Neural cell (in vitro differentiated cells): ENCODE data around the gene GALNT16. TPM values are rescaled to one million over a fixed set of nuclear protein-coding genes. Genes with fewer than 3 reads are reported as not detected.

Source experiments
- H2AFZ ChIP-seq: fragments of 200-600, 300-800 bp; sonication (generic), shearing (Covaris generic); 2 replicates; pipeline ENCODE4 v1.6.0; 2014; ENCODE audit warnings: low read depth, mild to moderate bottlenecking, antibody characterized with exemption, low read length, moderate library complexity
- H3F3A ChIP-seq: fragments of 200-600 bp; shearing (Covaris generic); 2 replicates; pipeline ENCODE4 v1.6.1; 2016; ENCODE audit warnings: mild to moderate bottlenecking, moderate library complexity, mixed read lengths, antibody characterized with exemption, low read length; ENCODE audit not compliant: insufficient read depth, poor library complexity, severe bottlenecking
- H3K27ac ChIP-seq: fragments of 200-600, 300-800 bp; sonication (generic), shearing (Covaris generic); 2 replicates; pipeline ENCODE4 v1.5.1; 2014; ENCODE audit warnings: mild to moderate bottlenecking, low read length, moderate library complexity
- H3K27me3 ChIP-seq: fragments of 300-800, 200-600 bp; sonication (generic), shearing (Covaris generic); 2 replicates; pipeline ENCODE4 v1.6.0; 2014; ENCODE audit warnings: mild to moderate bottlenecking, low read depth, low read length, moderate library complexity; ENCODE audit not compliant: insufficient read depth
- H3K36me3 ChIP-seq: fragments of 300-800, 200-600 bp; sonication (generic), shearing (Covaris generic); 2 replicates; pipeline ENCODE4 v1.5.1; 2014; ENCODE audit warnings: mild to moderate bottlenecking, antibody characterized with exemption, low read length, moderate library complexity; ENCODE audit not compliant: insufficient read depth
- H3K4me2 ChIP-seq: fragments of 300-800, 200-600 bp; sonication (generic), shearing (Covaris generic); 2 replicates; pipeline ENCODE4 v1.6.0; 2014; ENCODE audit warnings: mild to moderate bottlenecking, low read length
- H3K4me3 ChIP-seq: fragments of 300-800, 200-600 bp; sonication (generic), shearing (Covaris generic); 2 replicates; pipeline ENCODE4 v1.5.1; 2014; ENCODE audit warnings: mild to moderate bottlenecking, low read length, moderate library complexity
- H3K79me2 ChIP-seq: fragments of 200-600 bp; shearing (Covaris generic); replicated peaks from 2 replicates; pipeline ENCODE4 v1.6.0; 2014; ENCODE audit warnings: mild to moderate bottlenecking, low read length, moderate library complexity; ENCODE audit not compliant: insufficient read depth
- H3K9ac ChIP-seq: fragments of 300-800, 200-600 bp; sonication (generic), shearing (Covaris generic); 2 replicates; pipeline ENCODE4 v1.6.1; 2016; ENCODE audit warnings: mild to moderate bottlenecking, low read length, mixed read lengths
- H3K9me2 ChIP-seq: fragments of 200-600 bp; shearing (Covaris generic); 2 replicates; pipeline ENCODE4 v1.6.1; 2016; ENCODE audit warnings: mild to moderate bottlenecking, low read length, mixed read lengths; ENCODE audit not compliant: insufficient read depth
- H3K9me3 ChIP-seq: fragments of 200-600, 300-800 bp; sonication (generic), shearing (Covaris generic); 2 replicates; pipeline ENCODE4 v1.6.1; 2016; ENCODE audit warnings: mild to moderate bottlenecking, mixed run types, low read length, moderate library complexity, mixed read lengths
- H4K20me1 ChIP-seq: fragments of 200-600 bp; shearing (Covaris generic); 2 replicates; pipeline ENCODE4 v1.6.1; 2016; ENCODE audit warnings: mild to moderate bottlenecking, mixed run types; ENCODE audit not compliant: insufficient read depth
- CTCF ChIP-seq: fragments of 450-650 bp; IDR thresholded peaks from 2 replicates; pipeline ENCODE4 v1.5.1; 2014; ENCODE audit warnings: antibody characterized with exemption, mild to moderate bottlenecking, moderate library complexity; ENCODE audit not compliant: poor library complexity, severe bottlenecking
- EP300 ChIP-seq: fragments of 450-650 bp; conservative IDR thresholded peaks from 2 replicates; pipeline ENCODE4 v1.6.1; 2014; ENCODE audit warnings: antibody characterized with exemption, mild to moderate bottlenecking, moderate library complexity; ENCODE audit not compliant: poor library complexity, severe bottlenecking
- EZH2 ChIP-seq: fragments of 200-600, 300-800 bp; shearing (Covaris generic), sonication (generic); IDR thresholded peaks from 2 replicates; pipeline ENCODE4 v1.6.1; 2014; ENCODE audit warnings: antibody characterized with exemption, low read length, borderline replicate concordance, mild to moderate bottlenecking; ENCODE audit not compliant: insufficient read depth, poor library complexity, severe bottlenecking
- MXI1 ChIP-seq: fragments of 450-650 bp; conservative IDR thresholded peaks from 2 replicates; pipeline ENCODE4 v1.6.1; 2014; ENCODE audit warnings: antibody characterized with exemption, mild to moderate bottlenecking; ENCODE audit not compliant: poor library complexity, severe bottlenecking
- POLR2AphosphoS5 ChIP-seq: IDR thresholded peaks from 2 replicates; pipeline ENCODE4 v1.6.1; 2012
- RAD21 ChIP-seq: fragments of 450-650 bp; conservative IDR thresholded peaks from 2 replicates; pipeline ENCODE4 v1.6.1; 2014; ENCODE audit warnings: antibody characterized with exemption, mild to moderate bottlenecking, moderate library complexity
- REST ChIP-seq: IDR thresholded peaks from 2 replicates; pipeline ENCODE4 v1.6.1; 2012; ENCODE audit warnings: borderline replicate concordance
- SMC3 ChIP-seq: fragments of 450-650 bp; conservative IDR thresholded peaks from 2 replicates; pipeline ENCODE4 v1.6.1; 2014; ENCODE audit warnings: antibody characterized with exemption, mild to moderate bottlenecking, moderate library complexity; ENCODE audit not compliant: poor library complexity
- TAF1 ChIP-seq: IDR thresholded peaks from 2 replicates; pipeline ENCODE4 v1.6.1; 2012; ENCODE audit warnings: low read depth
- polyA plus RNA-seq: library from polyadenylated mRNA; depleted of rRNA; stranded (reverse); fragments of >200 nt; gene quantifications from 2 replicates; pipeline ENCODE4 v1.2.3, GENCODE V29; 2014

GALNT16 gene
- polyA plus RNA-seq, 1 donor from 2014 or later: 23.8 TPM

GRCh38 chr14:69263364-69263763, 3.4 kb downstream of the GALNT16 start:
- no peaks in the 10 kb centered on the region for H3K27me3 ChIP-seq
- H3F3A ChIP-seq: peaks cover 4% of the 10 kb centered on the region
- no peak overlapping the region for H3K9ac ChIP-seq
- no peak overlapping the region for H3K27ac ChIP-seq
- peak overlapping the region; percentile 19 for H3K4me3 ChIP-seq
- H3K36me3 ChIP-seq: no peaks in the 10 kb centered on the region
- H3K4me2 ChIP-seq: no peak overlapping the region
- no peaks in the 10 kb centered on the region for H3K9me3 ChIP-seq
- TF ChIP-seq REST (no peak), EP300 (no peak), SMC3 (no peak), POLR2AphosphoS5 (no peak), MXI1 (no peak), CTCF (no peak), RAD21 (no peak), TAF1 (no peak), EZH2 (no peak)
- peaks cover 13% of the 10 kb centered on the region for H3K79me2 ChIP-seq
- no peaks in the 10 kb centered on the region for H4K20me1 ChIP-seq
- H3K9me2 ChIP-seq: no peaks in the 10 kb centered on the region
- H2AFZ ChIP-seq: no peak overlapping the region

GRCh38 chr14:69263771-69264170, 3.8 kb downstream of the GALNT16 start:
- Histone ChIP-seq H3F3A (peaks cover 4% of the 10 kb centered on the region), H3K9me3 (no peaks in the 10 kb centered on the region), H3K79me2 (peaks cover 13% of the 10 kb centered on the region), H3K4me2 (no peak overlapping the region), H3K27me3 (no peaks in the 10 kb centered on the region), H3K36me3 (no peaks in the 10 kb centered on the region), H4K20me1 (no peaks in the 10 kb centered on the region), H3K4me3 (peak overlapping the region; percentile 19), H3K27ac (no peak overlapping the region), H2AFZ (no peak overlapping the region), H3K9me2 (no peaks in the 10 kb centered on the region), H3K9ac (no peak overlapping the region)
- TF ChIP-seq MXI1 (no peak), EZH2 (no peak), EP300 (no peak), REST (no peak), CTCF (no peak), TAF1 (no peak), POLR2AphosphoS5 (no peak), RAD21 (no peak), SMC3 (no peak)
